IgD-negative memory B cell (primary cell): ENCODE data around the gene ATOX1. TPM values are rescaled to one million over a fixed set of nuclear protein-coding genes. Genes with fewer than 3 reads are reported as not detected.
A peak's percentile ranks its signal among the peaks of the same experiment; 100 is the strongest.
"Not testable (repeated sequence)": the region's sequence is repeated elsewhere in the genome, so short reads cannot be mapped to it uniquely, and the experiment has no call there.

Source experiments
- H3K27ac Mint-ChIP-seq, 3 donors: one replicate each; pipeline ENCODE4 v1.8.0; 2020 to 2022; ENCODE audit warnings: mild to moderate bottlenecking in 3 of 3, mixed read lengths in 3 of 3, moderate library complexity in 1 of 3
- H3K27me3 Mint-ChIP-seq: one replicate; pipeline ENCODE4 v1.8.0; 2021; ENCODE audit warnings: mixed read lengths
- H3K36me3 Mint-ChIP-seq: one replicate; pipeline ENCODE4 v1.8.0; 2020; ENCODE audit warnings: mild to moderate bottlenecking, mixed read lengths
- H3K4me1 Mint-ChIP-seq, 3 donors: one replicate each; pipeline ENCODE4 v1.8.0; 2020 to 2022; ENCODE audit warnings: mixed read lengths in 3 of 3, mild to moderate bottlenecking in 1 of 3
- H3K4me3 Mint-ChIP-seq, 4 donors: one replicate each; pipeline ENCODE4 v1.8.0; 2020 to 2022; ENCODE audit warnings: mild to moderate bottlenecking in 4 of 4, mixed read lengths in 4 of 4, moderate library complexity in 3 of 4
- H3K9me3 Mint-ChIP-seq, 3 donors: one replicate each; pipeline ENCODE4 v1.8.0; 2020 to 2021; ENCODE audit warnings: mixed read lengths in 3 of 3, mild to moderate bottlenecking in 1 of 3
- polyA plus RNA-seq: library from polyadenylated mRNA; unstranded; fragments of 300-500 nt; fragmentation: Illumina TruSeq; gene quantifications from one replicate; pipeline ENCODE4 v1.2.3, GENCODE V29; 2021

The ATOX1 gene, protein sequence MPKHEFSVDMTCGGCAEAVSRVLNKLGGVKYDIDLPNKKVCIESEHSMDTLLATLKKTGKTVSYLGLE
- 76.2 TPM for polyA plus RNA-seq

- Mint-ChIP-seq H3K27ac (peak within 1 kb of the TSS; percentile 89 to 93 (median 93)), H3K36me3 (peaks cover 2% of the 10 kb centered on the region), H3K9me3 (no peaks in the 10 kb centered on the region), H3K4me1 (peaks cover 21 to 30% (median 30%) of the 10 kb centered on the region in 3 donors), H3K27me3 (no peaks in the 10 kb centered on the region), H3K4me3 (peak within 1 kb of the TSS; percentile 90 to 97 (median 94))
These were observed at the start of gene ATOX1 for GRCh38 chr5:151758430-151759241. ATOX1 (minus strand) TSS chr5:151758631; CDS start chr5:151758551, 80 bp downstream.

- Mint-ChIP-seq H3K4me1 (peaks cover 0 to 5% (median 0%) of the 10 kb centered on the region in 3 donors), H3K36me3 (peaks cover 10% of the 10 kb centered on the region), H3K4me3 (peak overlapping the region in 1 of 4 donors; percentile 31), H3K9me3 (no peaks in the 10 kb centered on the region), H3K27ac (no peak overlapping the region), H3K27me3 (no peaks in the 10 kb centered on the region)
These were observed 47.2 kb upstream of the ATOX1 start for GRCh38 chr5:151805414-151806223.

DNA sequence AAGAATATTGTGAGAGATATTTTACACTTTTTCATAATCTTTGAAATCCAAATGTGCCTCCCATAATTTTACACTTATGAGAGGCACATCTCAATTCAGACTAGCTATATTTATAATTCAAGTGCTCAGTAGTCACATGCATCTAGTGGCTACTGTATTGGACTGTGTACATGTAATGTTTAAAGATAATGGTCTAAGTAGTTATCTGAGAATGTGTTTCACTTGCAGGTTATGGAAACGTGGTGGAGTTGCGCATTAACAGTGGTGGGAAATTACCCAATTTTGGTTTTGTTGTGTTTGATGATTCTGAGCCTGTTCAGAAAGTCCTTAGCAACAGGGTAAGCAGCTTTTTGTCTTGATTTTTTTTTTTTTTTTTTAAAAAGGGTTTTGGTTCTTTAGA lies 42.1 kb upstream of the ATOX1 start:
- peaks cover 8% of the 10 kb centered on the region for H3K36me3 Mint-ChIP-seq
- no peak overlapping the region for H3K4me3 Mint-ChIP-seq
- no peak overlapping the region for H3K27ac Mint-ChIP-seq
- H3K27me3 Mint-ChIP-seq = no peaks in the 10 kb centered on the region
- H3K4me1 Mint-ChIP-seq = peaks cover 0 to 5% (median under 1%) of the 10 kb centered on the region in 3 donors
- H3K9me3 Mint-ChIP-seq = no peaks in the 10 kb centered on the region

- peaks cover 8% of the 10 kb centered on the region for H3K36me3 Mint-ChIP-seq
- H3K27ac Mint-ChIP-seq = peak overlapping the region in 1 of 3 donors; percentile 62
- no peaks in the 10 kb centered on the region for H3K27me3 Mint-ChIP-seq
- no peaks in the 10 kb centered on the region for H3K9me3 Mint-ChIP-seq
- no peak overlapping the region for H3K4me3 Mint-ChIP-seq
- H3K4me1 Mint-ChIP-seq = peaks cover 0 to 6% (median 0%) of the 10 kb centered on the region in 3 donors
These were observed 41.0 kb upstream of the ATOX1 start for GRCh38 chr5:151799407-151799806.

GRCh38 chr5:151798674-151799073 lies 40.2 kb upstream of the ATOX1 start:
- no peaks in the 10 kb centered on the region for H3K27me3 Mint-ChIP-seq
- peaks cover 8% of the 10 kb centered on the region for H3K36me3 Mint-ChIP-seq
- no peaks in the 10 kb centered on the region for H3K9me3 Mint-ChIP-seq
- peak overlapping the region in 1 of 3 donors; percentile 62 for H3K27ac Mint-ChIP-seq
- H3K4me1 Mint-ChIP-seq = peaks cover 0 to 6% (median 0%) of the 10 kb centered on the region in 3 donors
- no peak overlapping the region for H3K4me3 Mint-ChIP-seq

DNA sequence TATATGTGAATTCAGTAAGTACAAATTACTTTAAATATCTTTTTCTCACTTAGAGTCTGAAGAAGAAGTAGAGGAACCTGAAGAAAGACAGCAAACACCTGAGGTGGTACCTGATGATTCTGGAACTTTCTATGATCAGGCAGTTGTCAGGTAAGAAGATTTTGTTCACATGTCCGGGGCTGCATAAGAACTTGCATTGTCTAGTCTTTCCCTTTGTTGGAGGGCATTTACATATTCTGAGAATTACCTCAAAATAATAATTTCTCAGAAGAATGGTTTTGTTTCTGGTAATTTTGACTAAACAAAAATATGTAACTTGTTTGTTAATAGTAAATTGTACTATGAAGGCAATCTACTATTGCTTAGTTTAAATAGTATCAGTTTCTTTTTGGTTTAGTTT lies 37.0 kb upstream of the ATOX1 start:
- Mint-ChIP-seq H3K27me3 (no peaks in the 10 kb centered on the region), H3K36me3 (peaks cover 10% of the 10 kb centered on the region), H3K27ac (no peak overlapping the region), H3K4me1 (peaks cover 0 to 6% (median 0%) of the 10 kb centered on the region in 3 donors), H3K4me3 (no peak overlapping the region), H3K9me3 (no peaks in the 10 kb centered on the region)

DNA sequence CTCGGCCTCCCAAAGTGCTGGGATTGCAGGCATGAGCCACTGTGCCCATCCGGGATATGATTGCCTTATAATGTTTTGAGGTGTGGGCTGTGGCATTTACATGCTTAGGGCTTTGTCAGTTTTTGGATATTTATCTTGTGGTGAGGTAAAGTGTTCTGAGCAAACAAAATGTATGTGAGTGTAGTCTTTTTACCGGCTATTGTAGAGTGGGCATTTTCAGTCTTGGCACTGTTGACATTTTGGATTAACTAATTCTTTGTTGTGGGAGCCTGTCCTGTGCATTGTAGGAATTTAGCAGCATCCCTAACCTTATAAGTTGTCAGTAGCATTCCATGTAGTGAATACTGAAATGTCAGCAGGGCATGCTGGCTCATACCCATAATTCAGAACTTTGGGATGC lies 34.9 kb upstream of the ATOX1 start:
- Mint-ChIP-seq H3K9me3 (no peaks in the 10 kb centered on the region), H3K36me3 (peaks cover 7% of the 10 kb centered on the region), H3K4me1 (peaks cover 0 to 4% (median 0%) of the 10 kb centered on the region in 3 donors), H3K4me3 (no peak overlapping the region), H3K27ac (no peak overlapping the region), H3K27me3 (no peaks in the 10 kb centered on the region)

DNA sequence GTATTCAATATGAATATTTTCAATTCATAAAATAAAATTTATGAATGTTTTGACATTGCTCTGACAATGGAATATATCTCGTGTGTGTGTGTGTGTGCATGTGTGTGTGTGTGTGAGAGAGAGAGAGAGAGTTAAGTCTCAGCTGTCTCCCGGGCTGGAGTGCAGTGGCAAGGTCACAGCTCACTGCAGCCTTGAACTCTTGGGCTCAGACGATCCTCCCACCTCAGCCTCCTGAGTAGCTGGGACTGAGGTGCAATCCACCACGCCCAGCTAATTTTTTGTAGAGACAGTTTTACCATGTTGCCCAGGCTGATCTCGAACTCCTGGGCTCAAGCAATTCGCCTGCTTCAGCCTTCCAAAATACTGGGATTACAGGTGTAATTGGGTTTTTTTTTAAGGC lies 29.4 kb upstream of the ATOX1 start:
- peaks cover 3% of the 10 kb centered on the region for H3K36me3 Mint-ChIP-seq
- no peak overlapping the region for H3K27ac Mint-ChIP-seq
- H3K9me3 Mint-ChIP-seq = no peaks in the 10 kb centered on the region
- H3K4me3 Mint-ChIP-seq = no peak overlapping the region
- H3K4me1 Mint-ChIP-seq = peaks cover 11 to 22% (median 18%) of the 10 kb centered on the region in 3 donors
- H3K27me3 Mint-ChIP-seq = no peaks in the 10 kb centered on the region

- H3K4me3 Mint-ChIP-seq = peak overlapping the region in 2 of 4 donors; percentile 70 to 77
- H3K9me3 Mint-ChIP-seq = no peaks in the 10 kb centered on the region
- peaks cover 1% of the 10 kb centered on the region for H3K36me3 Mint-ChIP-seq
- peaks cover 22 to 28% (median 24%) of the 10 kb centered on the region in 3 donors for H3K4me1 Mint-ChIP-seq
- peak overlapping the region in 1 of 3 donors; percentile 60 for H3K27ac Mint-ChIP-seq
- no peaks in the 10 kb centered on the region for H3K27me3 Mint-ChIP-seq
These were observed 28.0 kb upstream of the ATOX1 start for GRCh38 chr5:151786468-151786867.

GRCh38 chr5:151784141-151784540 lies 25.7 kb upstream of the ATOX1 start:
- Mint-ChIP-seq H3K27ac (no peak overlapping the region), H3K36me3 (peaks cover 3% of the 10 kb centered on the region), H3K9me3 (no peaks in the 10 kb centered on the region), H3K27me3 (no peaks in the 10 kb centered on the region), H3K4me3 (peak overlapping the region in 1 of 4 donors; percentile 72), H3K4me1 (peaks cover 40 to 48% (median 41%) of the 10 kb centered on the region in 3 donors)

DNA sequence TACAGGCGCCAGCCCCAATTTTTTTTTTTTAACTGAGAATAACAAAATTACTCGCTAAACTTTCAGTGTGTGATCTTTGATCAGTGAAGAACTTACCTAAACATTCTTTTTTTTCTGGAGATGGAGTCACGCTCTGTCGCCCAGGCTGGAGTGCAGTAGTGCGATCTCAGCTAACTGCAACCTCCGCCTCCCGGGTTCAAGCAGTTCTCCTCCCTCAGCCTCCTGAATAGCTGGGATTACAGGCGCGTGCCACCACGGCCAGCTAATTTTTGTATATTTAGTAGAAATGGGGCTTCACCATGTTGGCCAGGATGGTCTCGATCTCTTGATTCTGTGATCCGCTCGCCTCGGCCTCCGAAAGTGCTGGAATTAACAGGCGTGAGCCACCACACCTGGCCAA lies 25.2 kb upstream of the ATOX1 start:
- H3K9me3 Mint-ChIP-seq, H3K27me3 Mint-ChIP-seq, H3K36me3 Mint-ChIP-seq: not testable (repeated sequence)
- H3K27ac Mint-ChIP-seq = peak overlapping the region in 1 of 3 donors; percentile 59
- H3K4me3 Mint-ChIP-seq = peak overlapping the region in 1 of 4 donors; percentile 45
- peaks cover 44 to 53% (median 45%) of the 10 kb centered on the region in 3 donors for H3K4me1 Mint-ChIP-seq

- Mint-ChIP-seq H3K36me3 (peaks cover 11% of the 10 kb centered on the region), H3K4me3 (no peak overlapping the region), H3K9me3 (no peaks in the 10 kb centered on the region), H3K4me1 (peaks cover 55 to 68% (median 62%) of the 10 kb centered on the region in 3 donors), H3K27ac (no peak overlapping the region), H3K27me3 (no peaks in the 10 kb centered on the region)
These were observed 22.8 kb upstream of the ATOX1 start for GRCh38 chr5:151781201-151781600.

GRCh38 chr5:151780348-151780747 lies 21.9 kb upstream of the ATOX1 start:
- Mint-ChIP-seq H3K9me3 (no peaks in the 10 kb centered on the region), H3K4me3 (peak overlapping the region in 2 of 4 donors; percentile 16 to 30), H3K27me3 (no peaks in the 10 kb centered on the region), H3K4me1 (peaks cover 58 to 70% (median 67%) of the 10 kb centered on the region in 3 donors), H3K27ac (peak overlapping the region in 1 of 3 donors; percentile 33), H3K36me3 (peaks cover 11% of the 10 kb centered on the region)

GRCh38 chr5:151779531-151780125 lies 21.2 kb upstream of the ATOX1 start:
- Mint-ChIP-seq H3K27me3 (no peaks in the 10 kb centered on the region), H3K27ac (peak overlapping the region in 1 of 3 donors; percentile 33), H3K9me3 (no peaks in the 10 kb centered on the region), H3K4me3 (peak overlapping the region in 2 of 4 donors; percentile 0 to 78), H3K4me1 (peaks cover 59 to 73% (median 70%) of the 10 kb centered on the region in 3 donors), H3K36me3 (peaks cover 11% of the 10 kb centered on the region)
